ENCODE results near the gene AGAP6.
"Not testable (repeated sequence)": the region's sequence is repeated elsewhere in the genome, so short reads cannot be mapped to it uniquely, and the experiment has no call there.

Gene AGAP6

DNA sequence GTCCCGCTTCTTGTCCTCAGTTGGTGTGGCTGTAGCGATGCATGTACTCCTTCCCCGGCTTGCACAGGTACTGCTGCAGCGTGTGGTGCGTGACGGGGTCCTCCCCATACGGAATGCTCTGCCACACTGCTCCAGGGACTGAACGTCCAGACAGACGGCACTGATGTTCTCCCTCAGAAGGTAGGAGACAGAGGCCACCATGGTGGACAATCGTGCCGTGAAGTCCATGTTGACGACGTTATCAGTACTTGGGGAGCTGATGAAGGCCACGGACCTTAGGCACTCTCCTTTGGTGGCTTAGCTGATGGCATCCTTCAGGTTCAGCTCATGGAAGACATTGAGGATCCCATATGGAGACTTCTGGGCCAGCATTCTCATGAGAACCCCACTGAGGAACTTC is 37.4 kb downstream of the AGAP6 start:
- peaks cover 7 to 14% of the 10 kb centered on the region in 2 donors for H3K27me3 ChIP-seq (ENCODE audit: control insufficient read depth in 1 of 2, insufficient read depth in 2 of 2, low read length in 2 of 2)
- no peak overlapping the region for H3K27ac ChIP-seq (ENCODE audit: low read length)
- no peaks in the 10 kb centered on the region for H3K4me1 ChIP-seq (ENCODE audit: control insufficient read depth, insufficient read depth, low read length)
- no peak overlapping the region for H3K4me3 ChIP-seq (ENCODE audit: low read length in 2 of 2)
- no peaks in the 10 kb centered on the region for H3K36me3 ChIP-seq (ENCODE audit: control insufficient read depth in 2 of 2, insufficient read depth in 2 of 2, low read length in 2 of 2)
- no peaks in the 10 kb centered on the region for H3K9me3 ChIP-seq (ENCODE audit: control insufficient read depth in 2 of 2, low read length in 2 of 2)
- no peak overlapping the region for H3K9ac ChIP-seq (ENCODE audit: low read length in 2 of 2)

DNA sequence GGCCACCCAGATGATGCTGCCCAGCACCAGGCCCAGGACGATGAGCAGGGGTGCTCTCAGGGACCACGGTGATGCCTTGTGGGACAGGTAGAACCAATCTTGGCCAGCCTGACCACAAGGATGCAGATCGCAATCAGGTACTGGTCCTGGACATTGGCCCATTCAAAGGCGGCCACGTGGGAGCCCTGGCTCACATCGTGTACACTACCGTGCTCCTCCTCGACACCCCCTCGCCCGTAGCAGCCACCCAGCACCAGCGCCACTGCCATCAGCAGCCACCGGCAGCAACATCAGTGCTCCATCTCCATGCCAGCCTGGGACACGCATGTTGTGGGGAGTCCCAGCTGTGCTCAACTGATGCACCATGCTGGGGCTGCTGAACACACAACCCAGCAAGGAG is 39.0 kb downstream of the AGAP6 start:
- H3K36me3 ChIP-seq (ENCODE audit: control insufficient read depth in 2 of 2, insufficient read depth in 2 of 2, low read length in 2 of 2): no peaks in the 10 kb centered on the region
- H3K27me3 ChIP-seq (ENCODE audit: control insufficient read depth in 1 of 2, insufficient read depth in 2 of 2, low read length in 2 of 2): peaks cover 7 to 14% of the 10 kb centered on the region in 2 donors
- no peaks in the 10 kb centered on the region for H3K4me1 ChIP-seq (ENCODE audit: control insufficient read depth, insufficient read depth, low read length)
- H3K27ac ChIP-seq (ENCODE audit: low read length): no peak overlapping the region
- H3K9me3 ChIP-seq (ENCODE audit: control insufficient read depth in 2 of 2, low read length in 2 of 2): no peaks in the 10 kb centered on the region
- H3K9ac ChIP-seq (ENCODE audit: low read length in 2 of 2): no peak overlapping the region
- H3K4me3 ChIP-seq (ENCODE audit: low read length in 2 of 2): no peak overlapping the region

DNA sequence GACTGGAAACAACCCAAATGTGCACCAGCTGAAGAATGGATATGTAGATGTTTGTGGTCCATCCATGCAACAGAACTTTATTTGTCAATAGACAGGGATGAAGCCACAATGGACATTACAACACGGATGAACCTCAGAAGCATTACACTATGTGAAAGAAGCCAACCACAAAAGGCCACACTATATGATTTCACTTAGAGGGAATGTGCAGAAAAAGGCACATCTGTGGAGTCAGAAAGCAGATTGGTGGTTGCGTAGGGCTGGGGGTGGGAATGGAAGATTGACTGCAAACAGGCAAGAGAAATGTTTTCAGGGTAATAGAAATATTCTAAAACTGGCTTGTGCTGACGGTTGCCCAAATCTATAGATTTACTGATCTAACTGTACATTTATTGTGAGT is 45.3 kb downstream of the AGAP6 start:
- no peaks in the 10 kb centered on the region for H3K27me3 ChIP-seq (ENCODE audit: control insufficient read depth in 1 of 2, insufficient read depth in 2 of 2, low read length in 2 of 2)
- no peaks in the 10 kb centered on the region for H3K9me3 ChIP-seq (ENCODE audit: control insufficient read depth in 2 of 2, low read length in 2 of 2)
- no peak overlapping the region for H3K4me3 ChIP-seq (ENCODE audit: low read length in 2 of 2)
- no peak overlapping the region for H3K27ac ChIP-seq (ENCODE audit: low read length)
- no peaks in the 10 kb centered on the region for H3K36me3 ChIP-seq (ENCODE audit: control insufficient read depth in 2 of 2, insufficient read depth in 2 of 2, low read length in 2 of 2)
- no peaks in the 10 kb centered on the region for H3K4me1 ChIP-seq (ENCODE audit: control insufficient read depth, insufficient read depth, low read length)
- H3K9ac ChIP-seq (ENCODE audit: low read length in 2 of 2): no peak overlapping the region

DNA sequence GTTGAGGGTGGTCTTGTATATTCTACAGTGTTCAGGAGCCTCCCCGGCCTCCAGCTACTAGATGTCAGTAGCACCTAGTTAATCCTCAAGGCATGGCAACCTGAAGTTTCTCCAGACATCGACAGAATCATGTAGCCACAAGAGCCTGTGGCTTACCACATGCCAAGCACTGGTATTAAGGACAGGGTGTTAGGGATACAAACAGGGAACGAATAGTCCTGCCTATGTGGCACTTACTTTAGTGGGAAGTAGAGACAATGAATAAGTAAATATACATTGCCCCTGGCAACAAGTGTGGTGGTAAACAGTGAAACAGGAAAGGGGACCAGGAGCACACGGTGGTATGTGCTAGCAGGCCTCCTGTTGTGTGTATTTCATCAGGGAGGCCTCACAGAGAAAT is 47.1 kb downstream of the AGAP6 start:
- not testable (repeated sequence) for H3K27me3 ChIP-seq (ENCODE audit: control insufficient read depth in 1 of 2, insufficient read depth in 2 of 2, low read length in 2 of 2); H3K9me3 ChIP-seq (ENCODE audit: control insufficient read depth in 2 of 2, low read length in 2 of 2); H3K4me3 ChIP-seq (ENCODE audit: low read length in 2 of 2); H3K9ac ChIP-seq (ENCODE audit: low read length in 2 of 2); H3K36me3 ChIP-seq (ENCODE audit: control insufficient read depth in 2 of 2, insufficient read depth in 2 of 2, low read length in 2 of 2); H3K4me1 ChIP-seq (ENCODE audit: control insufficient read depth, insufficient read depth, low read length); H3K27ac ChIP-seq (ENCODE audit: low read length)

DNA sequence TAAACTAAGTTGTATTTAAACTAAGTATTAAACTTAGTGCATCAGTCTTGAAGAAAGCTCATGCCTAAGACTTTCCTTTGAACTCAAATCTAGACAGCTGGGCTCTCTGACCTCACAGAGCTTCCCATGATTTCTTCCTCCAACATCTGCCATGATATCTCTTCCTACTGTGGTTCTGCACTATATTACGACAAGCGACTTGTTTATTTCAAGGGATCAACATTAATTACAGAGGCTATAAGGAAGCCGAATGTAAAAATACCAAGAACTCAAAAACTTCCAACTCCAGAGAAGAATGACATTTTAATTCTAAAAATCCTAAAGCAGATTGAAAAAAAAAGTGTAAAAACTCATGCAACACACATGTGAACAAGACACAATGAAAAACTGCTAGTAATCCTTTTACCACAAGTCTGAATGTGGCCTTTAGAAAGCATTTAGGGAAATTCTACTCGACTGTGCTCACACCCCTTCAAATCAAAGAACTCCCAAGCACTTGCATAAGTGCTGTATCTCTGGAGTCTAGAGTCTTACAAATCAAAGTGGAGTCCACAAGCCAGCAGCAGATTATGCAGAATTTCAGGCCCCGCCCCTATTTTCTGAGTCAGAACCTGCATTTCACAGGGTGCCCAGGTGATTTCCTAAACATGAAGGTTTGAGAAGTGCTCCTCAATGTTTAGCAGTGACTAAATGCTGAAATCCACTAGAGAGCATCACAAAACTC is 56.9 kb downstream of the AGAP6 start:
- no peaks in the 10 kb centered on the region for H3K27me3 ChIP-seq (ENCODE audit: control insufficient read depth in 1 of 2, insufficient read depth in 2 of 2, low read length in 2 of 2)
- H3K36me3 ChIP-seq (ENCODE audit: control insufficient read depth in 2 of 2, insufficient read depth in 2 of 2, low read length in 2 of 2): no peaks in the 10 kb centered on the region
- no peaks in the 10 kb centered on the region for H3K4me1 ChIP-seq (ENCODE audit: control insufficient read depth, insufficient read depth, low read length)
- H3K9ac ChIP-seq (ENCODE audit: low read length in 2 of 2): no peak overlapping the region
- no peak overlapping the region for H3K4me3 ChIP-seq (ENCODE audit: low read length in 2 of 2)
- no peak overlapping the region for H3K27ac ChIP-seq (ENCODE audit: low read length)
- no peaks in the 10 kb centered on the region for H3K9me3 ChIP-seq (ENCODE audit: control insufficient read depth in 2 of 2, low read length in 2 of 2)

DNA sequence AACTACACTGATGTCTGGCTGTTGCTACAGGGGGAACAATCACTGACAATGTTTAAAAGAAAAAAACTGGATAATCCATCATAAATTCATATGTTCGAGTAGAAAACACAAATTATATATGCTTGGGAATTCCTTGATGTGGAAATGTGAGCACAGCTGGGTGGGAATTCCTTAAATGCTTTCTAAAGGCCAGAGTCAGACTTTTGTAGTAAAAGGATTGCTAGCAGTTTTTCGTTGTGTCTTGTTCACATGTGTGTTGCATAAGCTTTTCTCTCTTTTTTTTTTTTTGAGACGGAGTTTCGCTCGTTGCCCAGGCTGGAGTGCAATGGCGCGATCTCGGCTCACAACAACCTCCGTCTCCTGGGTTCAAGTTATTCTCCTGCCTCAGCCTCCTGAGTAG is 58.3 kb downstream of the AGAP6 start:
- not testable (repeated sequence) for H3K9me3 ChIP-seq (ENCODE audit: control insufficient read depth in 2 of 2, low read length in 2 of 2); H3K4me3 ChIP-seq (ENCODE audit: low read length in 2 of 2); H3K4me1 ChIP-seq (ENCODE audit: control insufficient read depth, insufficient read depth, low read length); H3K9ac ChIP-seq (ENCODE audit: low read length in 2 of 2); H3K27ac ChIP-seq (ENCODE audit: low read length); H3K36me3 ChIP-seq (ENCODE audit: control insufficient read depth in 2 of 2, insufficient read depth in 2 of 2, low read length in 2 of 2); H3K27me3 ChIP-seq (ENCODE audit: control insufficient read depth in 1 of 2, insufficient read depth in 2 of 2, low read length in 2 of 2)

DNA sequence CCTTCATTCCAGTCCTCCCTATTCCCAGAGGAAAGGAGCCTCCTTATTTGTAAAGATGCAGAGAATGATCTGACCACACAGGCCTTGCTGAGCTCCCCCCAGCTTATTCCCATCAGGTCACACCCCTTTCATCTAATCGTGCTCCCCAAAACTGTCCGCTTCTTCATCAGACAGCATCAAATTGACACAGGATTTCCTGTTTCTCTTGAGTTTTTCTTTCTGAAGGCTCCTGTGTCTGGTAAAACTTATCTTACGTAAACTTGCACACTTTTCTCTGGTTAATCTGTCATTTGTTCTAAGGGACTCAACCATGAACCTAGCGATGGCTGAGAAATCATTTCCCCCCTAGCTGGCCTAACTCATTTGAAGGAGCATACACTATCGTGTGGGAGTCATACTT is 59.4 kb downstream of the AGAP6 start:
- not testable (repeated sequence) for H3K4me3 ChIP-seq (ENCODE audit: low read length in 2 of 2); H3K27ac ChIP-seq (ENCODE audit: low read length); H3K27me3 ChIP-seq (ENCODE audit: control insufficient read depth in 1 of 2, insufficient read depth in 2 of 2, low read length in 2 of 2); H3K4me1 ChIP-seq (ENCODE audit: control insufficient read depth, insufficient read depth, low read length); H3K36me3 ChIP-seq (ENCODE audit: control insufficient read depth in 2 of 2, insufficient read depth in 2 of 2, low read length in 2 of 2); H3K9ac ChIP-seq (ENCODE audit: low read length in 2 of 2); H3K9me3 ChIP-seq (ENCODE audit: control insufficient read depth in 2 of 2, low read length in 2 of 2)

DNA sequence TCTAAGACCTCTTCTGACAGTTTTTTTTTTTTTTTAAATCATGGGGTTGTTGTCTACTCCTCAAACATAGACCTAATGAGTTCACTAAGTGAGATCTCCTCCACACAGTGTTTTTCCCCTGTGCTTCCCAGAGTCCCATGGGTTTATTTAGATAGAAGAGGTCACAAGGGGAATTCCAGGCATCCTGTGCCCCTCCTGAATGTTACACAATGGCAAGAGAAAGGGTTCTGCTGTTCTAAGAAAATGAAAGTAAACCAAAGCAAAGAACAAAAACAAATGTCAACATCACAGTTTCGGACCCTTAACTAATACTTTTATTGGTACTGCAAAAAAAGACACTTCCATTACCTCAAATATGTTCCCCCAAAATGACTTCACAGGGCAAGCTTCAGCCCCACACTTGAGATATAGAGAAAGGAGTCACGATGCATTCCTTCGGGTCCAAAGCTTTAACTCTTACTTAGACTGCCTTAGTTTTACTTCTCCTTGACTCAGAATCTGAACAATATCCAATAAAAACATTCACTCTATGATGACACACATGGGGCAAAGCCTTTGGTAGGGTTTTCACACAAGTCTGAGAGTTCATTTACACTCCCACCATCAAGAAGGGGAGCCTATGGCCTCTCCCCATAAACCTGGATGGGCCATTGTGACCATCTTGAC is 63.9 kb downstream of the AGAP6 start:
- not testable (repeated sequence) for H3K27me3 ChIP-seq (ENCODE audit: control insufficient read depth in 1 of 2, insufficient read depth in 2 of 2, low read length in 2 of 2); H3K4me1 ChIP-seq (ENCODE audit: control insufficient read depth, insufficient read depth, low read length); H3K36me3 ChIP-seq (ENCODE audit: control insufficient read depth in 2 of 2, insufficient read depth in 2 of 2, low read length in 2 of 2); H3K27ac ChIP-seq (ENCODE audit: low read length); H3K9me3 ChIP-seq (ENCODE audit: control insufficient read depth in 2 of 2, low read length in 2 of 2); H3K4me3 ChIP-seq (ENCODE audit: low read length in 2 of 2); H3K9ac ChIP-seq (ENCODE audit: low read length in 2 of 2)

DNA sequence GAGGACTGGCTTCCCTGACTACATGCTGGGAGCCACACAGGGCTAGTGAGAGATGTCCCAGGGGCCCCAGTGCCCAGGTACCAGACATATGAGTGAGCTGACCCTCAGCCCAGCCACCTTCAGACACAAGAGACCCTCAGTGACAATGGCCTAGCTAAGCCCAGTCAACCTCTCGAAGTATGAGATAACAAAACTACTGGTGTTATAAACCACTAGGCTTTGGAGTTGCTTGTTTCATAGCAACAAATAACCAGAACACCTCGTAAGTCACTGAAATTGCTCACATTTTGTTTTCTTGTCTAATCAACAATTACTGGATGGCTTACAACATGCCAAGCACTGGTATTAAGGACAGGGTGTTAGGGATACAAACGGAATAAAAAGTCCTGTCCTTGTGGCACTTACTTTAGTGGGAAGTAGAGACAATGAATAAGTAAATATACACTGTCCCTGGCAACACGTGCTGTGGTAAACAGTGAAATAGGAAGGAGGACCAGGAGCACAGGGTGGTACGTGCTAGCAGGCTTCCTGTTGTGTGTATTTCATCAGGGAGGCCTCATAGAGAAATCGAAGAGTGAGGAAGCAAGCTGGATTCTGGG is 64.7 kb downstream of the AGAP6 start:
- H3K4me3 ChIP-seq (ENCODE audit: low read length in 2 of 2); H3K27me3 ChIP-seq (ENCODE audit: control insufficient read depth in 1 of 2, insufficient read depth in 2 of 2, low read length in 2 of 2); H3K36me3 ChIP-seq (ENCODE audit: control insufficient read depth in 2 of 2, insufficient read depth in 2 of 2, low read length in 2 of 2); H3K9me3 ChIP-seq (ENCODE audit: control insufficient read depth in 2 of 2, low read length in 2 of 2); H3K9ac ChIP-seq (ENCODE audit: low read length in 2 of 2); H3K4me1 ChIP-seq (ENCODE audit: control insufficient read depth, insufficient read depth, low read length); H3K27ac ChIP-seq (ENCODE audit: low read length): not testable (repeated sequence)

DNA sequence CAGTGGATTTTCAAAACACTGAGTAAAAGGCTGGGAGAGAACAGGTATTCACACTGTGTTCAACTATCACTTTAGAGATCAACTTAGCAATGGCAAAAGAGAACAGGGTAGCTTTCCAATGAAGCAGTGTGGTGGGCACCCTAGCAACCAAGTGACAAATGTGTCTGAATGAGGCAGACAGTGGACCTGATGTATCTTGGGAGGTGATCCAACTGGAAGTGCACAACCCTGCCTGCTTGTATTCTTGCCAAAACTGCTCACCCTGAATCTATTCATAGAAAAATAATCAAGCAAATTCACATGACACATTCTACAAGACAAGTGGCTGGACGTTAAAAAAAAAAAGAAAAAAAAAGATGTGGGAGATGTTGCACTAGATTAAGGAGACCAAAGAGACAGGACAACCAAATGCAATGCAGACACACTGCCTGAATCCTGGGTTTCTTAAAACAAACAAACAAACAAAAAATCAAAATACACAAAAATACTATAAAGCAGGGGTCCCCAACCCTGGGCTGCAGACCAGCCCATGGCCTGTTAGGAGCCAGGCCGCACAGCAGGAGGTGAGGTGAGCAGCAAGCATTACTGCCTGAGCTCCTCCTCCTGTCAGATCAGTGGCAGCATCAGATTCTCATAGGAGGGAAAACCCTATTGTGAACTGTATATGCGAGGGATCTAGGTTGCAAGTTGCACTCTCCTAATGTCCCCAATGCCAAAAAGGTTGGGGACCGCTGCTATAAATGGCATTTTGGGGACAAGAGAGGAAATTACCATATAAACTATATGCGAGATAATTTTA is 67.5 kb downstream of the AGAP6 start:
- not testable (repeated sequence) for H3K9me3 ChIP-seq (ENCODE audit: control insufficient read depth in 2 of 2, low read length in 2 of 2); H3K27me3 ChIP-seq (ENCODE audit: control insufficient read depth in 1 of 2, insufficient read depth in 2 of 2, low read length in 2 of 2); H3K9ac ChIP-seq (ENCODE audit: low read length in 2 of 2); H3K4me3 ChIP-seq (ENCODE audit: low read length in 2 of 2); H3K27ac ChIP-seq (ENCODE audit: low read length); H3K4me1 ChIP-seq (ENCODE audit: control insufficient read depth, insufficient read depth, low read length); H3K36me3 ChIP-seq (ENCODE audit: control insufficient read depth in 2 of 2, insufficient read depth in 2 of 2, low read length in 2 of 2)

Measured in stomach smooth muscle (tissue), 2 donors.